H1 (cell line): ENCODE results near the gene SEMA4D. TPM values are rescaled to one million over a fixed set of nuclear protein-coding genes. Genes with fewer than 3 reads are reported as not detected.

Source experiments
- ATF2 ChIP-seq: IDR thresholded peaks from 2 replicates; pipeline ENCODE4 v1.6.1; 2012; ENCODE audit warnings: low read length, inconsistent platforms
- BACH1 ChIP-seq: IDR thresholded peaks from 2 replicates; pipeline ENCODE4 v1.6.1; 2012; ENCODE audit warnings: low read length, improper control_type of control experiment
- CBX8 ChIP-seq: fragments of 300-800, 300-1000 bp; sonication (generic); IDR thresholded peaks from 2 replicates; pipeline ENCODE4 v1.7.1; 2016; ENCODE audit warnings: low read depth, low read length, borderline replicate concordance
- KDM4A ChIP-seq: IDR thresholded peaks from one replicate; pipeline ENCODE4 v1.7.1; 2012; ENCODE audit warnings: low read depth, mild to moderate bottlenecking, moderate library complexity, low read length, inconsistent platforms; ENCODE audit not compliant: severe bottlenecking
- SP2 ChIP-seq: IDR thresholded peaks from 2 replicates; pipeline ENCODE4 v1.6.1; 2012; ENCODE audit warnings: mild to moderate bottlenecking, low read length, inconsistent platforms
- polyA plus RNA-seq, 7 experiments: library from polyadenylated mRNA; depleted of rRNA in 3 of 7; stranded (reverse) in 5 of 7; unstranded in 2 of 7; fragments of >200 nt in 5 of 7; fragments of 200-250 nt in 2 of 7; gene quantifications; 1 replicate in 5 of 7; 2 replicates in 1 of 7; 4 replicates in 1 of 7; pipeline versions ENCODE4 v1.2.1 to v1.2.3, GENCODE V29; 2011 to 2013; ENCODE audit warnings: missing spikeins in 2 of 7, mixed read lengths in 2 of 7
- total RNA-seq: library from RNA; stranded (reverse); fragmentation: NEBNext Ultra II Directional; extraction: Animal tissue kit (Norgen Biotek cat#: 25700); gene quantifications from 2 replicates; pipeline ENCODE4 v1.2.1, GENCODE V29; 2021
- TF ChIP-seq, protein P1 (sequence below): IDR thresholded peaks from 2 replicates; pipeline ENCODE4 v1.6.1; 2011; ENCODE audit warnings: low read depth, mild to moderate bottlenecking, low read length; ENCODE audit not compliant: insufficient read depth
- TF ChIP-seq, protein P2 (sequence below): IDR thresholded peaks from 2 replicates; pipeline ENCODE4 v1.6.1; 2012; ENCODE audit warnings: inconsistent platforms

The SEMA4D gene
- total and polyA plus RNA-seq, 2 of the 8 experiments (the other 6 are each of a cell fraction or from before 2014, with no cell fraction given) = 21.0 to 70.4 TPM

- TF ChIP-seq ATF2 = no peak
- TF ChIP-seq, protein P1, sequence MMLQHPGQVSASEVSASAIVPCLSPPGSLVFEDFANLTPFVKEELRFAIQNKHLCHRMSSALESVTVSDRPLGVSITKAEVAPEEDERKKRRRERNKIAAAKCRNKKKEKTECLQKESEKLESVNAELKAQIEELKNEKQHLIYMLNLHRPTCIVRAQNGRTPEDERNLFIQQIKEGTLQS = no peak
- TF ChIP-seq KDM4A = no peak
- no peak for TF ChIP-seq BACH1
- TF ChIP-seq CBX8 = no peak
- TF ChIP-seq, protein P2, sequence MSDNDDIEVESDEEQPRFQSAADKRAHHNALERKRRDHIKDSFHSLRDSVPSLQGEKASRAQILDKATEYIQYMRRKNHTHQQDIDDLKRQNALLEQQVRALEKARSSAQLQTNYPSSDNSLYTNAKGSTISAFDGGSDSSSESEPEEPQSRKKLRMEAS = no peak
- no peak for TF ChIP-seq SP2
Measured at GRCh38 chr9:89512382-89512781, 14.5 kb upstream of the SEMA4D start (continued).
